Neural crest cell (in vitro differentiated cells): Measurements from ENCODE around the gene OR3A3. TPM values are rescaled to one million over a fixed set of nuclear protein-coding genes. Genes with fewer than 3 reads are reported as not detected.
A peak's percentile ranks its signal among the peaks of the same experiment; 100 is the strongest.
"Not testable (repeated sequence)": the region's sequence is repeated elsewhere in the genome, so short reads cannot be mapped to it uniquely, and the experiment has no call there.

ENCODE experiments used
- DNase-seq: peaks from one replicate; pipeline ENCODE4 v3.0.0; 2021; ENCODE audit warnings: low read depth, mixed read lengths, low spot score
- H3K27ac Mint-ChIP-seq: one replicate; pipeline ENCODE4 v1.8.0; 2021; ENCODE audit warnings: mild to moderate bottlenecking, mixed read lengths; ENCODE audit not compliant: unreplicated experiment
- H3K27me3 Mint-ChIP-seq: 2 replicates; pipeline ENCODE4 v1.8.0; 2021; ENCODE audit warnings: low read depth, mild to moderate bottlenecking, mixed read lengths
- H3K36me3 Mint-ChIP-seq: 2 replicates; pipeline ENCODE4 v1.8.0; 2021; ENCODE audit warnings: low read depth, mild to moderate bottlenecking, mixed read lengths
- H3K4me1 Mint-ChIP-seq: 2 replicates; pipeline ENCODE4 v1.8.0; 2021; ENCODE audit warnings: mixed read lengths
- H3K4me3 Mint-ChIP-seq: one replicate; pipeline ENCODE4 v1.8.0; 2021; ENCODE audit warnings: mild to moderate bottlenecking, mixed read lengths
- H3K9me3 Mint-ChIP-seq: 2 replicates; pipeline ENCODE4 v1.8.0; 2021; ENCODE audit warnings: mixed read lengths
- long read RNA-seq: library from polyadenylated mRNA; unstranded; transcript quantifications from one replicate; pipeline ENCODE4 v2.0.0, GENCODE V29; 2020
- total RNA-seq: library from RNA; stranded (reverse); gene quantifications from 2 replicates; pipeline ENCODE4 v1.2.1, GENCODE V29; 2021
- TF ChIP-seq, protein P1 (sequence below): fragments of 200-600 bp; sonication (generic); conservative IDR thresholded peaks from 2 replicates; pipeline ENCODE4 v1.5.0; 2021; ENCODE audit warnings: antibody characterized with exemption, mild to moderate bottlenecking

Gene OR3A3
- not detected in 2 replicates for total RNA-seq
- long read RNA-seq: 0 reads

DNA sequence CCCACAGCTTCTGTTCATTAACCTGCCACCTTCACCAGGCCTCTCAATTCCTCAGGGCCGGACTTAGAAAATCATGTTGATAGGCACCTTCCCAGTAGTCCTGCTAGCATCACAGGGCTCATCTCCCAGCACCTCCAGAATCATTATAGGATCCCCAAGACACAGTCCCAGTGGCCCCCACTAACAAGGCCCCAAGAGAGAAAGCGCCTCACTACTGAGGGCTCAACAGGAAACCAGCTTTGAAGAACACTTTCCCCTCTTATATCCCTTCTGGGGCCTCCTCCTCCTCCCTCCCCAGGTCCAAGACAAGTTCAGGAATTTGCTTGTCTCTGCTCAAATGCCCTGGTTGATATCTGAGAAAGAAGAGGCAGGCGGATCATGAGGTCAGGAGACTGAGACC, at the start of gene OR3A3:
TSS of gene OR3A3 (plus strand) at position 301 of the 400 bp plus-strand sequence.
- Mint-ChIP-seq H3K4me3 (no peak within 1 kb of the TSS), H3K4me1 (no peaks in the 10 kb centered on the region), H3K36me3 (peaks cover 6% of the 10 kb centered on the region)

DNA sequence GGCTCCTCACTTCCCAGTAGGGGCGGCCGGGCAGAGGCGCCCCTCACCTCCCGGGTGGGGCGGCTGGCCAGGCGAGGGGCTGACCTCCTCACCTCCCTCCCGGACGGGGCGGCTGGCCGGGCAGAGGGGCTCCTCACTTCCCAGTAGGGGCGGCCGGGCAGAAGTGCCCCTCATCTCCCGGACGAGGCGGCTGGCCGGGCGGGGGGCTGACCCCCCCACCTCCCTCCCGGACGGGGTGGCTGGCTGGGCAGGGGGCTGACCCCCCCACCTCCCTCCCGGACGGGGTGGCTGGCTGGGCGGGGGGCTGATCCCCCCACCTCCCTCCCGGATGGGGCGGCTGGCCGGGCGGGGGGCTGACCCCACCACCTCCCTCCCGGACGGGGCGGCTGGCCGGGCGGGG, 40.0 kb upstream of the OR3A3 start:
- H3K4me3 Mint-ChIP-seq, DNase-seq, H3K4me1 Mint-ChIP-seq, H3K27ac Mint-ChIP-seq, H3K36me3 Mint-ChIP-seq: not testable (repeated sequence)
- peaks cover 28% of the 10 kb centered on the region for H3K9me3 Mint-ChIP-seq
- H3K27me3 Mint-ChIP-seq: peaks cover 41% of the 10 kb centered on the region

More for the DNA sequence above, at the start of gene OR3A3:
- no peak within 1 kb of the TSS for H3K27ac Mint-ChIP-seq
- DNase-seq: no peak
- peaks cover 18% of the 10 kb centered on the region for H3K9me3 Mint-ChIP-seq
- H3K27me3 Mint-ChIP-seq: peaks cover 30% of the 10 kb centered on the region
- TF ChIP-seq, protein P1, sequence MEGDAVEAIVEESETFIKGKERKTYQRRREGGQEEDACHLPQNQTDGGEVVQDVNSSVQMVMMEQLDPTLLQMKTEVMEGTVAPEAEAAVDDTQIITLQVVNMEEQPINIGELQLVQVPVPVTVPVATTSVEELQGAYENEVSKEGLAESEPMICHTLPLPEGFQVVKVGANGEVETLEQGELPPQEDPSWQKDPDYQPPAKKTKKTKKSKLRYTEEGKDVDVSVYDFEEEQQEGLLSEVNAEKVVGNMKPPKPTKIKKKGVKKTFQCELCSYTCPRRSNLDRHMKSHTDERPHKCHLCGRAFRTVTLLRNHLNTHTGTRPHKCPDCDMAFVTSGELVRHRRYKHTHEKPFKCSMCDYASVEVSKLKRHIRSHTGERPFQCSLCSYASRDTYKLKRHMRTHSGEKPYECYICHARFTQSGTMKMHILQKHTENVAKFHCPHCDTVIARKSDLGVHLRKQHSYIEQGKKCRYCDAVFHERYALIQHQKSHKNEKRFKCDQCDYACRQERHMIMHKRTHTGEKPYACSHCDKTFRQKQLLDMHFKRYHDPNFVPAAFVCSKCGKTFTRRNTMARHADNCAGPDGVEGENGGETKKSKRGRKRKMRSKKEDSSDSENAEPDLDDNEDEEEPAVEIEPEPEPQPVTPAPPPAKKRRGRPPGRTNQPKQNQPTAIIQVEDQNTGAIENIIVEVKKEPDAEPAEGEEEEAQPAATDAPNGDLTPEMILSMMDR: no peak

DNA sequence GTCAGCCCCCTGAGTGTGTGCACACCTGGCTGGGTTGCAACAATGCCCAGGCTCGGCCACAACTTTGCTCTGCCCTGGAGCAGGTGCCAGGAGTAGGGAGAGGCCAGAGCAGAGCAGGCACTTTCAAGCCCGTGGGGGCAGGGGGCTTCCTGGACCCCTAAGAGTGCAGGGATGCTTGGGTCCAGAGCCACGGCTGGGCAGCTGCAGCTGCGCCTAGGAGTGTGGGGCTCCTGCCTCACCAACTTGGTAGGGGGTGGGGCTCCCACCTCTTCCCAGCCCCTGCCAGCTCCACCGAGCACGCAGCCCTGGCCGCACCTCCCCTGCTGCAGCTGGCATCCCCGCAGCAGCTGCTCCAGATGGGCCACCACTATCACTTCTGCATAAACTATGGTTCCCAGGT, 32.8 kb upstream of the OR3A3 start:
- Mint-ChIP-seq H3K9me3 (peaks cover 9% of the 10 kb centered on the region), H3K27me3 (peaks cover 48% of the 10 kb centered on the region), H3K36me3 (peaks cover 2% of the 10 kb centered on the region), H3K27ac (no peak overlapping the region), H3K4me3 (no peak overlapping the region), H3K4me1 (no peaks in the 10 kb centered on the region)
- no peak for DNase-seq
- TF ChIP-seq, protein P1: no peak

DNA sequence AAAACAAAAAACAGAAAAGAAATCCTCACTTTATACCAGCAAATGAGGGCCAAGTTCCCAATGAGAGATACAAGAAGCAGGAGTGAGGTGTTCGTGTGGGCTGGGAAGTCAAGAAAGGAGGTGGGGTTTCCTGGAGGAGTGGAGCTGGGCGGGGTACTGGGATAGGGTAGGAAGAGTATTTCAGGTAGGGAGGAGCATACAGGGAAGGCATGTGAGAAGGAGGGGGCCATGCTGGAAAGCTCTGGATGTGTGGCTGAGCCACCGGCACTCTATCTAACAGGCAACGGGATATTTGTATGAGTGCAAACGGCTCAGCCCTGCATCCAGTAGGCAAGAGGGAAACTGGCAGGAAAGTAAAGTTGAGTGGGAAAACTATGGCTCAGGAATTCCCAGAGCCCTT, 29.2 kb upstream of the OR3A3 start:
- no peaks in the 10 kb centered on the region for H3K4me1 Mint-ChIP-seq
- TF ChIP-seq, protein P1: no peak
- peaks cover 54% of the 10 kb centered on the region for H3K27me3 Mint-ChIP-seq
- peaks cover 2% of the 10 kb centered on the region for H3K9me3 Mint-ChIP-seq
- no peak overlapping the region for H3K27ac Mint-ChIP-seq
- DNase-seq: no peak
- H3K36me3 Mint-ChIP-seq: no peaks in the 10 kb centered on the region
- no peak overlapping the region for H3K4me3 Mint-ChIP-seq

DNA sequence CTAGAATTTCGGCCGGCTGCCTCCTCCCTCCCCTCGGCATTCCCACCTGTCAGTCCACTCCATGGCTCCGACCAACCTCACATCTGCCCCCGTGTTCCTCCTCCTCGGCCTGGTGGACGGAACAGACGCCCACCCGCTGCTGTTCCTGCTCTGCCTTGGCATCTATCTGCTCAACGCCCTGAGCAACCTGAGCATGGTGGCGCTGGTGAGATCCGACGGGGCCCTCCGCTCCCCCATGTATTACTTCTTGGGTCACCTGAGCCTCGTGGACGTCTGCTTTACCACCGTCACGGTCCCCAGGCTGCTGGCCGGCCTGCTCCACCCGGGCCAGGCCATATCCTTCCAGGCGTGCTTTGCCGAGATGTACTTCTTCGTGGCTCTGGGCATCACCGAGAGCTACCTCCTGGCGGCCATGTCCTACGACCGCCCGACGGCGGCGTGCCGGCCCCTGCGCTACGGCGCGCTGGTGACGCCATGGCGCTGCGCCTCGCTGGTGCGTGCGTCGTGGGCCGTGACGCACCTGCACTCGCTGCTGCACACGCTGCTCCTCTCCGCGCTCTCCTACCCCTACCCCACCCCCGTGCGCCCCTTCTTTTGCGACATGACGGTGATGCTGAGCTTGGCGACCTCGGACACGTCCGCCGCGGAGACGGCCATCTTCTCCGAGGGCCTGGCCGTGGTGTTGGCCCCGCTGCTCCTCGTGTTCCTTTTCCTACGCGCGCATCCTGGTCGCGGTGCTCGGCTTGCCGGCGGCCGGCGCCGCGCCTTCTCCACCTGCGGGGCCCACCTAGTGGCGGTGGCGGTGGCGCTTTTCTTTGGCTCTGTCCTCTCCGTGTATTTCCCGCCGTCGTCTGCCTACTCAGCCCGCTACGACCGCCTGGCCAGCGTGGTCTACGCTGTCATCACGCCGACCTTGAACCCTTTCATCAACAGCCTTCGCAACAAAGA, 25.0 kb upstream of the OR3A3 start, which contains the start of gene OR3A2:
TSS of gene OR3A2 (minus strand) at position 440 of the 948 bp plus-strand sequence.
- H3K27me3 Mint-ChIP-seq: peaks cover 36% of the 10 kb centered on the region
- H3K4me3 Mint-ChIP-seq: no peak within 1 kb of the TSS
- H3K36me3 Mint-ChIP-seq: no peaks in the 10 kb centered on the region
- H3K9me3 Mint-ChIP-seq: peaks cover 4% of the 10 kb centered on the region
- H3K4me1 Mint-ChIP-seq: no peaks in the 10 kb centered on the region
- DNase-seq: no peak
- TF ChIP-seq, protein P1: no peak
- H3K27ac Mint-ChIP-seq: no peak within 1 kb of the TSS

DNA sequence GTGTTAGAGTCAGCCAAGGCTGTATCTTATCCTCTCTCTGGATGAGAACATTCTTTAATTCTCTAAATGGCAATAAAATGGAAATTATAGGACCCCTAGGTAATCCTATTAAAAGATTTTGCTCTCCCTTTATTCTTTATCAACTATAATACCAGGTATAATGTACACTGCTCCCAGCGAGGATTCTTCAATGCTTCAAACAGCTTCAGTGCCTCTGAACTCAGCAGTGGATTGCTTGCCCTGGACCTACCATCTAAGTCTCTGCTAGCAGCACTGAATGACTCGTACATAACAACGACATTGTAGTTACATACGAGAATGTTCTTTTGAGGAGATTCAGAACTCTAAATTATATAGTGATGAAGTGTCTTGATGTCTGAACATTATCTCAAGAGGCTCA, 21.4 kb upstream of the OR3A3 start:
- Mint-ChIP-seq H3K27ac (no peak overlapping the region), H3K4me3 (no peak overlapping the region), H3K4me1 (no peaks in the 10 kb centered on the region), H3K36me3 (no peaks in the 10 kb centered on the region), H3K27me3 (peaks cover 12% of the 10 kb centered on the region), H3K9me3 (peaks cover 8% of the 10 kb centered on the region)
- TF ChIP-seq, protein P1: no peak
- DNase-seq: no peak

DNA sequence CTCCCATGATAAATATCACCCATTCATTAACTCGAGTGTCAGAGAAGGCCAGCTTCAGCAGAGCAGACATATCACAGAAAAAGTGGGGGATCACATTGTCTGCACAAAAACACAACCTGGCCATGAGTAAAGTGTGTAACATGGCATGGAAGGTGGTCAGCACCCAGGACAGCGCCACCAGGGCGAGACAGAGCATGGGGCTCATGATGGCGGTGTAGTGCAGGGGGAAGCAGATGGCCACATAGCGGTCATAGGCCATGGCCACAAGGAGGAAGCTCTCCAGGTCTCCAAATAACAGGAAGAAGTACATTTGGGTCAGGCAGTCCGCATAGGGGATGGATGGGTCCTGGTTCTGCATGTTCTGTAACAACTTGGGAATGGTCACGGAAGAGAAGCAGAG, 13.4 kb upstream of the OR3A3 start:
- DNase-seq: peak; percentile 5
- not testable (repeated sequence) for H3K4me1 Mint-ChIP-seq, H3K9me3 Mint-ChIP-seq

More for the DNA sequence above, 13.4 kb upstream of the OR3A3 start:
- not testable (repeated sequence) for H3K27ac Mint-ChIP-seq, H3K4me3 Mint-ChIP-seq, H3K36me3 Mint-ChIP-seq
- peaks cover 40% of the 10 kb centered on the region for H3K27me3 Mint-ChIP-seq
